Right lobe of liver (tissue), 4 donors: ENCODE data around the gene ADTRP.

Experiments
- CTCF ChIP-seq, 4 donors: fragments of 200-600 bp in 3 of 4; fragments of 450-650 bp in 1 of 4; IDR thresholded peaks; one replicate each; pipeline versions ENCODE4 v1.5.1 to v1.8.0; 2016 to 2022; ENCODE audit warnings: antibody characterized with exemption in 4 of 4, mild to moderate bottlenecking in 2 of 4
- POLR2A ChIP-seq: fragments of 450-650 bp; IDR thresholded peaks from one replicate; pipeline ENCODE4 v1.6.1; 2017; ENCODE audit warnings: antibody characterized with exemption, mild to moderate bottlenecking
- donor health status: DM: no; HTN: no; CAD: no.
- donor health status: DM: no; HTN: no; CAD: no.
- donor health status: DM: no; HTN: yes; CAD: no.

DNA sequence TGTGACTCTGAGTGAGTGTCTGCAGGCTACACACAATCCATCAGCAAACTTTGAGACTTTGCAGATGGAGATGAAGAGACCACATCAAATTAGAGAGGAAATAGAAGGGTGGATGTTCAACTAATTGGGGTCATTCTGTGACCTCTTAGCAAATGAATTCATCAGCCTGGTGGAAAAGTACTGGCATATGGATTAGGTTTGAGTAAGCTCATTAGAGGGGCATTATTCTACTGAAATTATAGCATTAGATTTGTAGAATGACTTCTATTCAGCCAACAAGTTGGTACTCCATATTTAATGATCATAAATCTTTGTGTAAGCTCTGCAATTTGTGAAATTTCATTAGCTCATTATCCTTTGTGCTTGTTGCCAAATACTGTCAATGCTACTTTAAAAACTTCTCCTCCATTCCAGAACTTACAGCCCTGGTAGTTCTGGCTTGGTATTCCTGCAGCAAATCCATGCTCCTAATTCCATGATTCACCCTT, 63.8 kb downstream of the ADTRP start:
- no peak for TF ChIP-seq CTCF (IDR thresholded peaks at IDR 0.05)
- no peak for TF ChIP-seq POLR2A
